TTC549 (cell line): ENCODE data around the gene DAB2IP.
"Not testable (repeated sequence)": the region's sequence is repeated elsewhere in the genome, so short reads cannot be mapped to it uniquely, and the experiment has no call there.

Experiments
- FAIRE-seq: peaks from 2 replicates; lab custom pipeline; 2012; peaks lifted over from hg19 to GRCh38; lab: Jason Lieb, UNC

DAB2IP gene

GRCh38 chr9:121727295-121728020, 76.0 kb downstream of the DAB2IP start:
- FAIRE-seq, result no peak

GRCh38 chr9:121728916-121729315, 77.5 kb downstream of the DAB2IP start:
- FAIRE-seq, result no peak

- FAIRE-seq, result no peak
These were observed 78.5 kb downstream of the DAB2IP start for GRCh38 chr9:121729769-121730562.

GRCh38 chr9:121731090-121731489, 79.7 kb downstream of the DAB2IP start:
- FAIRE-seq, result no peak

- no peak for FAIRE-seq
These were observed 80.5 kb downstream of the DAB2IP start for GRCh38 chr9:121731919-121732318.

GRCh38 chr9:121732389-121732788, 81.0 kb downstream of the DAB2IP start:
- no peak for FAIRE-seq

- FAIRE-seq, result no peak
These were observed 81.5 kb downstream of the DAB2IP start for GRCh38 chr9:121732886-121733285.

- no peak for FAIRE-seq
These were observed 83.0 kb downstream of the DAB2IP start for GRCh38 chr9:121734465-121734864.

GRCh38 chr9:121735065-121735792, 83.8 kb downstream of the DAB2IP start:
- FAIRE-seq, result no peak

GRCh38 chr9:121735793-121736770, 84.6 kb downstream of the DAB2IP start:
- FAIRE-seq, result no peak

- FAIRE-seq, result no peak
These were observed 85.6 kb downstream of the DAB2IP start for GRCh38 chr9:121736934-121737462.

GRCh38 chr9:121737481-121737931, 86.1 kb downstream of the DAB2IP start:
- no peak for FAIRE-seq

GRCh38 chr9:121738411-121738810, 87.0 kb downstream of the DAB2IP start:
- FAIRE-seq, result no peak

GRCh38 chr9:121738968-121739367, 87.5 kb downstream of the DAB2IP start:
- no peak for FAIRE-seq

- no peak for FAIRE-seq
These were observed 88.5 kb downstream of the DAB2IP start for GRCh38 chr9:121739971-121740370.

GRCh38 chr9:121741228-121741918, 89.9 kb downstream of the DAB2IP start:
- FAIRE-seq, result no peak

- not testable (repeated sequence) for FAIRE-seq
These were observed 90.5 kb downstream of the DAB2IP start for GRCh38 chr9:121741919-121742283.

GRCh38 chr9:121742923-121743322, 91.5 kb downstream of the DAB2IP start:
- FAIRE-seq, result no peak

GRCh38 chr9:121743441-121744001, 92.1 kb downstream of the DAB2IP start:
- peak; percentile 84 for FAIRE-seq

GRCh38 chr9:121744002-121744686, 92.7 kb downstream of the DAB2IP start:
- FAIRE-seq, result no peak
